Panc1 (cell line): Measurements from ENCODE around the gene TMEM120B. TPM values are rescaled to one million over a fixed set of nuclear protein-coding genes. Genes with fewer than 3 reads are reported as not detected.

ENCODE experiments used
- ATAC-seq: fragments of 200-7000 bp; cut with Tn5 transposase; 2 replicates; pipeline ENCODE4 v1.9.1; 2020; ENCODE audit warnings: mild to moderate bottlenecking, moderate library complexity
- BruUV-seq: library from RNA; stranded (reverse); fragments of 400-500 nt; replicated peaks from 2 replicates; lab custom pipeline; 2021; lab: Mats Ljungman, UMichigan
- CTCF ChIA-PET: fragments of 300-600 bp; sonication (Branson Sonifier 250); formaldehyde crosslinking; loops from one replicate; lab custom pipeline; 2022; ENCODE audit warnings: antibody characterized with exemption; lab: Charles Lee
- POLR2A ChIA-PET: fragments of 300-600 bp; sonication (Branson Sonifier 250); formaldehyde crosslinking; loops from one replicate; lab custom pipeline; 2022; ENCODE audit warnings: antibody characterized with exemption; lab: Charles Lee
- DNase-seq: peaks from one replicate; pipeline ENCODE4 v3.0.0-alpha.2; 2010; ENCODE audit warnings: low read depth, low spot score
- H3K27ac ChIP-seq: 2 replicates; pipeline ENCODE4 v1.5.1; 2011; ENCODE audit warnings: mild to moderate bottlenecking, low read length, inconsistent platforms
- H3K27me3 ChIP-seq: fragments of 200-500 bp; sonication (Bioruptor generic); 2 replicates; pipeline ENCODE4 v1.6.0; 2014; ENCODE audit warnings: low read length, inconsistent platforms; ENCODE audit not compliant: control insufficient read depth, insufficient read depth
- H3K36me3 ChIP-seq: fragments of 200-500 bp; sonication (Bioruptor generic); 2 replicates; pipeline ENCODE4 v1.5.1; 2014; ENCODE audit warnings: inconsistent platforms, mild to moderate bottlenecking, low read length, moderate library complexity; ENCODE audit not compliant: control insufficient read depth, insufficient read depth
- H3K4me1 ChIP-seq: 2 replicates; pipeline ENCODE4 v1.5.1; 2011; ENCODE audit warnings: inconsistent platforms, mild to moderate bottlenecking, low read length, moderate library complexity; ENCODE audit not compliant: control insufficient read depth, insufficient read depth
- H3K4me3 ChIP-seq, 2 experiments: 2 replicates each; pipeline ENCODE4 v1.5.1; 2011 to 2012; ENCODE audit warnings: low read depth in 2 of 2, low read length in 2 of 2, mild to moderate bottlenecking in 2 of 2, inconsistent platforms in 1 of 2, moderate library complexity in 1 of 2
- H3K9me3 ChIP-seq: fragments of 200-500 bp; sonication (Bioruptor generic); 2 replicates; pipeline ENCODE4 v1.5.1; 2014; ENCODE audit warnings: low read depth, mild to moderate bottlenecking, inconsistent platforms, low read length, moderate library complexity; ENCODE audit not compliant: control insufficient read depth, insufficient read depth
- POLR2AphosphoS5 ChIP-seq: IDR thresholded peaks from 2 replicates; pipeline ENCODE4 v1.6.1; 2012; ENCODE audit warnings: mild to moderate bottlenecking, low read depth, low read length, moderate library complexity
- SIN3A ChIP-seq: IDR thresholded peaks from 2 replicates; pipeline ENCODE4 v1.6.1; 2012; ENCODE audit warnings: low read depth, mild to moderate bottlenecking, low read length, moderate library complexity, borderline replicate concordance; ENCODE audit not compliant: insufficient read depth
- TCF7L2 ChIP-seq: IDR thresholded peaks from 2 replicates; pipeline ENCODE4 v1.6.1; 2011; ENCODE audit warnings: mild to moderate bottlenecking, low read depth, low read length, inconsistent platforms
- in situ Hi-C: cut with HindIII; loops from 2 replicates; pipeline ENCODE4 v1.10.0; 2016; ENCODE audit warnings: low sequenced_read_pairs, low pct_unique_long_range_greater_than_20kb
- intact Hi-C: fragments of 100-400 bp; cut with micrococcal nuclease; formaldehyde crosslinking; loops from one replicate; pipeline ENCODE4 v1.10.0; 2022; ENCODE audit not compliant: unreplicated experiment
- total RNA-seq: library from RNA; stranded (reverse); gene quantifications from one replicate; pipeline ENCODE4 v1.2.1, GENCODE V29; 2021; ENCODE audit not compliant: unreplicated experiment
- TF ChIP-seq, protein P1 (sequence below), 2 experiments: IDR thresholded peaks; 2 replicates each; pipeline ENCODE4 v1.6.1; 2011 to 2012; ENCODE audit warnings: low read depth in 2 of 2, control low read depth in 1 of 2, low read length in 1 of 2, mild to moderate bottlenecking in 1 of 2, moderate library complexity in 1 of 2; ENCODE audit not compliant: insufficient read depth in 1 of 2
- TF ChIP-seq, protein P2 (sequence below): fragments of 450-650 bp; IDR thresholded peaks from 2 replicates; pipeline ENCODE4 v1.5.1; 2017; ENCODE audit warnings: mild to moderate bottlenecking

TMEM120B gene
- total RNA-seq, 1 experiment from 2014 or later = 22.3 TPM

DNA sequence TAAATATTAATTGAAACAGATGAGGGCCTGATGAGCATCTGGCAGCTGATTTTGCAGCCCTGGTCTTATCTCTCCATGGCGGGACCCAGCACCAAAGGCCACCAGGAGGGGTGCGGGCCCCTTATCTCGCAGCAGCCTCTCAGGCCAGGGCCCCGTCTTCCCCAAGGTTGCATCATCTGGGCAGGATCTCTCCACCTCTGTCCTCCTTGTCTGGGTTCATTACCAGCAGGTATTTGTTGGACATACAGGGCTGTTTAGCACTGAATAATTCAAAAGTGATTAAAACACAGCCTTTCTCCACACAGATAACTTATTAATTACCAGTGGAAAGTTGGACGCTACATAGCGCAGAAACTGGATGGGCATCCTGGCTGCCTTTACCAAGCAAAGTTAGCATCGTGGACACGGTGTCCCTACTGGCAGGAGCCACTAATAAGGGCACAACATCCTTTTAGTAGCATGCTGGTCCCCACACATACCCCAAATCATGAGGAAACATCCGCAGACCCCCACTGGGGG lies 25.8 kb downstream of the TMEM120B start:
- POLR2A ChIA-PET = no interaction called here
- ATAC-seq = no peak
- no peak for DNase-seq
- Histone ChIP-seq H3K27ac (no peak overlapping the region), H3K9me3 (no peaks in the 10 kb centered on the region), H3K4me1 (no peaks in the 10 kb centered on the region), H3K4me3 (no peak overlapping the region), H3K27me3 (no peaks in the 10 kb centered on the region), H3K36me3 (no peaks in the 10 kb centered on the region)
- intact Hi-C loops = no loop called here
- CTCF ChIA-PET = no interaction called here
- BruUV-seq = no TSS peak
- no peak for TF ChIP-seq TCF7L2
- in situ Hi-C loops = no loop called here

DNA sequence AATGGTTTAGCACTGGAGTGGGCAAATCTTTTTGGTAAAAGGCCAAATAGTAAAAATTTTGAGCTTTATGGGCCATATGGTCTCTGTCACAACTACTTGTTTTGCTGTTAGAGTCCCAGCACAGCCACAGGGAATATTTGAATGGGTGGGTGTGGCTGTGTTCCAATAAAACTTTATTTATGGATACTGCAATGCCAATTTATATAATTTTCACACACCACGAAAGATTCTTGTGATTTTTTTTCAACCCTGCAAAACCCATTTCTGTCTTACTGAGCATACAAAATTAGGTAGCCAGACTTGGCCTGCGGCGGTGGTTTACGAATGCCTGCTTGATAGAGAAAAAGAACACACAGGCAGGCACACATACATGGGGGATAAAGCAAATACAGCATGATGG lies 28.3 kb downstream of the TMEM120B start:
- POLR2A ChIA-PET = no interaction called here
- intact Hi-C loops = no loop called here
- ATAC-seq = no peak
- Histone ChIP-seq H3K36me3 (no peaks in the 10 kb centered on the region), H3K4me1 (no peaks in the 10 kb centered on the region), H3K27ac (no peak overlapping the region), H3K27me3 (no peaks in the 10 kb centered on the region), H3K4me3 (no peak overlapping the region), H3K9me3 (no peaks in the 10 kb centered on the region)
- in situ Hi-C loops = no loop called here
- no peak for DNase-seq
- TF ChIP-seq TCF7L2 (no peak), POLR2AphosphoS5 (no peak), SIN3A (no peak)
- TF ChIP-seq, protein P1, sequence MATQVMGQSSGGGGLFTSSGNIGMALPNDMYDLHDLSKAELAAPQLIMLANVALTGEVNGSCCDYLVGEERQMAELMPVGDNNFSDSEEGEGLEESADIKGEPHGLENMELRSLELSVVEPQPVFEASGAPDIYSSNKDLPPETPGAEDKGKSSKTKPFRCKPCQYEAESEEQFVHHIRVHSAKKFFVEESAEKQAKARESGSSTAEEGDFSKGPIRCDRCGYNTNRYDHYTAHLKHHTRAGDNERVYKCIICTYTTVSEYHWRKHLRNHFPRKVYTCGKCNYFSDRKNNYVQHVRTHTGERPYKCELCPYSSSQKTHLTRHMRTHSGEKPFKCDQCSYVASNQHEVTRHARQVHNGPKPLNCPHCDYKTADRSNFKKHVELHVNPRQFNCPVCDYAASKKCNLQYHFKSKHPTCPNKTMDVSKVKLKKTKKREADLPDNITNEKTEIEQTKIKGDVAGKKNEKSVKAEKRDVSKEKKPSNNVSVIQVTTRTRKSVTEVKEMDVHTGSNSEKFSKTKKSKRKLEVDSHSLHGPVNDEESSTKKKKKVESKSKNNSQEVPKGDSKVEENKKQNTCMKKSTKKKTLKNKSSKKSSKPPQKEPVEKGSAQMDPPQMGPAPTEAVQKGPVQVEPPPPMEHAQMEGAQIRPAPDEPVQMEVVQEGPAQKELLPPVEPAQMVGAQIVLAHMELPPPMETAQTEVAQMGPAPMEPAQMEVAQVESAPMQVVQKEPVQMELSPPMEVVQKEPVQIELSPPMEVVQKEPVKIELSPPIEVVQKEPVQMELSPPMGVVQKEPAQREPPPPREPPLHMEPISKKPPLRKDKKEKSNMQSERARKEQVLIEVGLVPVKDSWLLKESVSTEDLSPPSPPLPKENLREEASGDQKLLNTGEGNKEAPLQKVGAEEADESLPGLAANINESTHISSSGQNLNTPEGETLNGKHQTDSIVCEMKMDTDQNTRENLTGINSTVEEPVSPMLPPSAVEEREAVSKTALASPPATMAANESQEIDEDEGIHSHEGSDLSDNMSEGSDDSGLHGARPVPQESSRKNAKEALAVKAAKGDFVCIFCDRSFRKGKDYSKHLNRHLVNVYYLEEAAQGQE (IDR thresholded peaks at IDR 0.05; ENCODE audit: insufficient read depth in 1 of 2, low read depth in 2 of 2, low read length in 1 of 2) = no peak
- TF ChIP-seq, protein P2, sequence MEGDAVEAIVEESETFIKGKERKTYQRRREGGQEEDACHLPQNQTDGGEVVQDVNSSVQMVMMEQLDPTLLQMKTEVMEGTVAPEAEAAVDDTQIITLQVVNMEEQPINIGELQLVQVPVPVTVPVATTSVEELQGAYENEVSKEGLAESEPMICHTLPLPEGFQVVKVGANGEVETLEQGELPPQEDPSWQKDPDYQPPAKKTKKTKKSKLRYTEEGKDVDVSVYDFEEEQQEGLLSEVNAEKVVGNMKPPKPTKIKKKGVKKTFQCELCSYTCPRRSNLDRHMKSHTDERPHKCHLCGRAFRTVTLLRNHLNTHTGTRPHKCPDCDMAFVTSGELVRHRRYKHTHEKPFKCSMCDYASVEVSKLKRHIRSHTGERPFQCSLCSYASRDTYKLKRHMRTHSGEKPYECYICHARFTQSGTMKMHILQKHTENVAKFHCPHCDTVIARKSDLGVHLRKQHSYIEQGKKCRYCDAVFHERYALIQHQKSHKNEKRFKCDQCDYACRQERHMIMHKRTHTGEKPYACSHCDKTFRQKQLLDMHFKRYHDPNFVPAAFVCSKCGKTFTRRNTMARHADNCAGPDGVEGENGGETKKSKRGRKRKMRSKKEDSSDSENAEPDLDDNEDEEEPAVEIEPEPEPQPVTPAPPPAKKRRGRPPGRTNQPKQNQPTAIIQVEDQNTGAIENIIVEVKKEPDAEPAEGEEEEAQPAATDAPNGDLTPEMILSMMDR = no peak
- TSS peak; percentile 84 for BruUV-seq
- CTCF ChIA-PET = no interaction called here

DNA sequence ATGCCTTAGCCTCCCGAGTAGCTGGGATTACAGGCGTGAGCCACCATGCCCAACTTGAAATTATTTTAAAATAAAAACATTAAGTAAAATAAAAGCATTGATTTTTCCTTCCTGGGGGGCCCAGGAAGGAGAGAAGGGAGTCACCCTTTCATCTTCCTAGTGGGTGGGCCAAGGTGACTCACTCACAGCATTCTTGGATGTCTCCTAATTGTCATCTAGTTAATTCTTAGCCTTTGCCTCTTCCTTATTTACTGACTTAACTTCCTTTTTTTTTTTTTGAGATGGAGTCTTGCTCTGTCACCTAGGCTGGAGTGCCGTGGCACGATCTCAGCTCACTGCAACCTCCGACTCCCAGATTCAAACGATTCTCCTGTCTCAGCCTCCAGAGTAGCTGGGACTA lies 29.2 kb downstream of the TMEM120B start:
- Histone ChIP-seq H3K27me3 (no peaks in the 10 kb centered on the region), H3K4me1 (no peaks in the 10 kb centered on the region), H3K36me3 (no peaks in the 10 kb centered on the region), H3K27ac (no peak overlapping the region), H3K4me3 (no peak overlapping the region), H3K9me3 (no peaks in the 10 kb centered on the region)
- POLR2A ChIA-PET = no interaction called here
- TF ChIP-seq, protein P1 (IDR thresholded peaks at IDR 0.05; ENCODE audit: insufficient read depth in 1 of 2, low read depth in 2 of 2, low read length in 1 of 2) = no peak
- TF ChIP-seq, protein P2 = no peak
- TF ChIP-seq TCF7L2 = no peak
- TF ChIP-seq SIN3A = no peak
- TF ChIP-seq POLR2AphosphoS5 = no peak
- in situ Hi-C loops (no loop called here), intact Hi-C loops (no loop called here)
- no TSS peak for BruUV-seq
- ATAC-seq = no peak
- CTCF ChIA-PET = no interaction called here
- no peak for DNase-seq
